Measurements from ENCODE around the gene FAM171A2.
"Not testable (repeated sequence)": the region's sequence is repeated elsewhere in the genome, so short reads cannot be mapped to it uniquely, and the experiment has no call there.

Gene FAM171A2

GRCh38 chr17:44331249-44331760 is 32.3 kb downstream of the FAM171A2 start:
- peak in 1 of 2 experiments; percentile 86 for DNase-seq (ENCODE audit: low read depth in 1 of 2, low spot score in 1 of 2)
- TF ChIP-seq GABPA (IDR thresholded peaks at IDR 0.05; ENCODE audit: low read depth) (no peak), POLR2AphosphoS5 (IDR thresholded peaks at IDR 0.05; ENCODE audit: low read depth) (no peak), CTCF (IDR thresholded peaks at IDR 0.05; ENCODE audit: insufficient read depth, low read length) (peak; percentile 69)
- peak overlapping the region; percentile 45 for H3K27ac ChIP-seq (replicated peaks)
- H3K27me3 ChIP-seq (ENCODE audit: insufficient read depth, poor library complexity, severe bottlenecking) = no peaks in the 10 kb centered on the region
- H3K4me3 ChIP-seq (replicated peaks; ENCODE audit: insufficient read depth, low read length) = no peak overlapping the region

GRCh38 chr17:44330263-44330662 is 33.4 kb downstream of the FAM171A2 start:
- not testable (repeated sequence) for DNase-seq (ENCODE audit: low read depth in 1 of 2, low spot score in 1 of 2); H3K4me3 ChIP-seq (replicated peaks; ENCODE audit: insufficient read depth, low read length); H3K27me3 ChIP-seq (ENCODE audit: insufficient read depth, poor library complexity, severe bottlenecking); H3K27ac ChIP-seq (replicated peaks)

GRCh38 chr17:44329516-44329915 is 34.1 kb downstream of the FAM171A2 start:
- H3K4me3 ChIP-seq (replicated peaks; ENCODE audit: insufficient read depth, low read length); DNase-seq (ENCODE audit: low read depth in 1 of 2, low spot score in 1 of 2); H3K27ac ChIP-seq (replicated peaks); H3K27me3 ChIP-seq (ENCODE audit: insufficient read depth, poor library complexity, severe bottlenecking): not testable (repeated sequence)

- Histone ChIP-seq H3K4me3 (replicated peaks; ENCODE audit: insufficient read depth, low read length) (no peak overlapping the region), H3K27ac (replicated peaks) (no peak overlapping the region), H3K27me3 (ENCODE audit: insufficient read depth, poor library complexity, severe bottlenecking) (no peaks in the 10 kb centered on the region)
- TF ChIP-seq SPI1 (IDR thresholded peaks at IDR 0.05; ENCODE audit: borderline replicate concordance, low read depth) (no peak), POLR2AphosphoS5 (IDR thresholded peaks at IDR 0.05; ENCODE audit: low read depth) (no peak), GABPA (IDR thresholded peaks at IDR 0.05; ENCODE audit: low read depth) (no peak), CTCF (IDR thresholded peaks at IDR 0.05; ENCODE audit: insufficient read depth, low read length) (no peak), REST (IDR thresholded peaks at IDR 0.05; ENCODE audit: insufficient replicate concordance, low read depth) (no peak)
- no peak for DNase-seq (ENCODE audit: low read depth in 1 of 2, low spot score in 1 of 2)
Observed at GRCh38 chr17:44327715-44328449, 35.8 kb downstream of the FAM171A2 start.

- H3K4me3 ChIP-seq (replicated peaks; ENCODE audit: insufficient read depth, low read length) = no peak overlapping the region
- TF ChIP-seq REST (IDR thresholded peaks at IDR 0.05; ENCODE audit: insufficient replicate concordance, low read depth) (no peak), CTCF (IDR thresholded peaks at IDR 0.05; ENCODE audit: insufficient read depth, low read length) (no peak)
- DNase-seq (ENCODE audit: low read depth in 1 of 2, low spot score in 1 of 2) = peak; percentile 91 to 98
- no peak overlapping the region for H3K27ac ChIP-seq (replicated peaks)
- no peaks in the 10 kb centered on the region for H3K27me3 ChIP-seq (ENCODE audit: insufficient read depth, poor library complexity, severe bottlenecking)
Observed at GRCh38 chr17:44326861-44327444, 36.7 kb downstream of the FAM171A2 start.
